HG03342 (cell line): Measurements from ENCODE around the gene TMEM171.

ENCODE experiments used
- ATAC-seq: cut with Tn5 transposase; IDR thresholded peaks from one replicate; pipeline ENCODE4 v1.9.1; 2021; ENCODE audit warnings: mild to moderate bottlenecking, moderate library complexity; ENCODE audit not compliant: unreplicated experiment

The TMEM171 gene

GRCh38 chr5:73151766-73152410 is 31.5 kb downstream of the TMEM171 start:
- ATAC-seq = no peak

GRCh38 chr5:73152411-73153388 is 32.3 kb downstream of the TMEM171 start:
- no peak for ATAC-seq

- no peak for ATAC-seq
These were observed 33.1 kb downstream of the TMEM171 start for GRCh38 chr5:73153513-73153912.

GRCh38 chr5:73154208-73155006 is 34.0 kb downstream of the TMEM171 start:
- no peak for ATAC-seq

- ATAC-seq = no peak
These were observed 35.2 kb downstream of the TMEM171 start for GRCh38 chr5:73155271-73156222.

GRCh38 chr5:73157414-73158303 is 37.3 kb downstream of the TMEM171 start:
- no peak for ATAC-seq

- no peak for ATAC-seq
These were observed 37.9 kb downstream of the TMEM171 start for GRCh38 chr5:73158313-73158712.

GRCh38 chr5:73160239-73160671 is 39.9 kb downstream of the TMEM171 start:
- ATAC-seq = peak; percentile 90

GRCh38 chr5:73170522-73170921 is 50.1 kb downstream of the TMEM171 start:
- no peak for ATAC-seq

- ATAC-seq = no peak
These were observed 51.1 kb downstream of the TMEM171 start for GRCh38 chr5:73171495-73171894.

- ATAC-seq = no peak
These were observed 52.6 kb downstream of the TMEM171 start, which contains the start of gene TMEM174 for GRCh38 chr5:73172951-73173350. TMEM174 (plus strand) TSS chr5:73173193; CDS start chr5:73173244, 51 bp downstream.

- ATAC-seq = no peak
These were observed 53.9 kb downstream of the TMEM171 start for GRCh38 chr5:73174100-73174815.

GRCh38 chr5:73176250-73176649 is 55.9 kb downstream of the TMEM171 start:
- ATAC-seq = no peak

- ATAC-seq = no peak
These were observed 57.9 kb downstream of the TMEM171 start for GRCh38 chr5:73178265-73178664.

GRCh38 chr5:73179730-73180129 is 59.4 kb downstream of the TMEM171 start:
- no peak for ATAC-seq

GRCh38 chr5:73180566-73180965 is 60.2 kb downstream of the TMEM171 start:
- ATAC-seq = no peak
